Skin epidermis (tissue), 12 donors: Measurements from ENCODE around the gene SENP5.
"Not testable (repeated sequence)": the region's sequence is repeated elsewhere in the genome, so short reads cannot be mapped to it uniquely, and the experiment has no call there.

Experiments
- H3K27ac ChIP-seq, 21 experiments: fragments of 200-600 bp; sonication (generic) in 11 of 21; one replicate each; pipeline ENCODE4 v1.5.0; 2020; ENCODE audit warnings: mild to moderate bottlenecking in 3 of 21, inconsistent platforms in 2 of 21, moderate library complexity in 2 of 21
- H3K4me3 ChIP-seq, 7 experiments: fragments of 200-600 bp; sonication (generic) in 2 of 7; one replicate each; pipeline ENCODE4 v1.5.0; 2020; ENCODE audit warnings: inconsistent platforms in 2 of 7, mild to moderate bottlenecking in 2 of 7, moderate library complexity in 1 of 7

Gene SENP5, protein sequence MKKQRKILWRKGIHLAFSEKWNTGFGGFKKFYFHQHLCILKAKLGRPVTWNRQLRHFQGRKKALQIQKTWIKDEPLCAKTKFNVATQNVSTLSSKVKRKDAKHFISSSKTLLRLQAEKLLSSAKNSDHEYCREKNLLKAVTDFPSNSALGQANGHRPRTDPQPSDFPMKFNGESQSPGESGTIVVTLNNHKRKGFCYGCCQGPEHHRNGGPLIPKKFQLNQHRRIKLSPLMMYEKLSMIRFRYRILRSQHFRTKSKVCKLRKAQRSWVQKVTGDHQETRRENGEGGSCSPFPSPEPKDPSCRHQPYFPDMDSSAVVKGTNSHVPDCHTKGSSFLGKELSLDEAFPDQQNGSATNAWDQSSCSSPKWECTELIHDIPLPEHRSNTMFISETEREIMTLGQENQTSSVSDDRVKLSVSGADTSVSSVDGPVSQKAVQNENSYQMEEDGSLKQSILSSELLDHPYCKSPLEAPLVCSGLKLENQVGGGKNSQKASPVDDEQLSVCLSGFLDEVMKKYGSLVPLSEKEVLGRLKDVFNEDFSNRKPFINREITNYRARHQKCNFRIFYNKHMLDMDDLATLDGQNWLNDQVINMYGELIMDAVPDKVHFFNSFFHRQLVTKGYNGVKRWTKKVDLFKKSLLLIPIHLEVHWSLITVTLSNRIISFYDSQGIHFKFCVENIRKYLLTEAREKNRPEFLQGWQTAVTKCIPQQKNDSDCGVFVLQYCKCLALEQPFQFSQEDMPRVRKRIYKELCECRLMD

DNA sequence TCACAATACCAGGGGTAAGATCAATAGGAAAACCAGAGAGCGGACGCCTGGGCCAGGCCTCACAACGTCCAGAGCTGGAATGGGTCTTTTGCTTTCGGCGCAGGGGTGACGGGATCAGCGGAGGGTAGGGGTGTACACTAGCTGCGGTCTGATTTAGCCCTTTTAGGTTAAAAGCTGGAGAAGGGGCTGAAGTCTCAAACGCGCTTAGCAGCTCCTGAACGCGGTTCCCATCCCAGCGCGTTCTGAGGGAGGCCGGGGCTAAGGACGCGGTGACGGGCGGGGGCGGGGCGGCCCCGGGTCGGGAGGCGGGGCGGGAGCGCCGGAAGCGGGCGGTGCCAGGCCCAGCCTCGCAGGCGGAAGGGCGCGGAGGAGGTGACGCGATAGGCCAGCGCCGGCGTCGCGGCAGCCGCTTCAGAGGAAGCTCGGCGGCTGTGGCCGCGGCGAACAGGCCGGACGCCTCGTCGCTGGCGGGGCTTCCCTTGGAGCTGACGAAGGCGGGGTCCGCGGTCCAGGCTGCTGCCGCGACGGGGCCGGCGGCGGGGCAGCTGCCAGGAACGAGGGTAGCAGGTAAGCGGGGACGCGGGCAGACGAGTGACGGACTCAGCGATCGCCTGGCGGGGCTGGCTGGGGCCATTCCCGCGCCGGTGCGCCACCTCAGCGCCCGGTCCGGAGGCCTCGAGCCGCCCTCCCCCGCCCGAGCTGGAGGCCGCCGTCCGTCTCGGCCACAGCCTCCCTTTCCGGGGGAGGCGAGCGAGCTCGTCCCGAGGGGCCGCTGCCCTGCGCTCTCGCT, at the start of gene SENP5:
Gene SENP5, plus strand, starts transcription at position 414 of the 790 bp plus-strand sequence. CDS start 17,262 bp downstream, outside the sequence.
- peak within 1 kb of the TSS; percentile 67 to 99 (median 92) for H3K4me3 ChIP-seq
- peak within 1 kb of the TSS; percentile 69 to 99 (median 94) for H3K27ac ChIP-seq

DNA sequence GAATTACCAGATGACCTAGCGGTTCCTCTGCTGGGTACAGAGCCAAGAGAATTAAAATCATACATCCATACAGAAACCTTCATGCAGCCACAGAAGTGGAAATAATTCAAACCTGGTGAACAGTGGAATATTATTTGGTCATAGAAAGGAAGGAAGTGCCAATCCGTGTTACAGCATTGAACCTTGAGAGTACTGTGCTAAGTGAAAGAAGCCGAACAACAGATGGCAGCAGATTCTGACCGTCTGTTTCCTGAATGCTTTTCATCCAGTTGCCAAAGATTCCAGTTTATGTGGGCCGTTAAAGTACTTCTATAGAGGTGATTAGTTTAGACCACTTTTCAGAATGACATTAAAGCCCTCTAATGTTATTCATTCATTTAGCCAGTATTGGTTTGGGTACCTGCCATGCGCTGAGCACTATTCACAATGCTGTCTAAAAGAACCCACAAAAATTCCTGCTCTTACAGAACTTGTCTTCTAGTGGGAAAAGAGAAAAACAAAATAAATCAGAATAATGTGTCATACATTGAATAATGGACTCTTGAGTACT, 45.8 kb upstream of the SENP5 start:
- H3K27ac ChIP-seq: no peak overlapping the region
- no peak overlapping the region for H3K4me3 ChIP-seq

- not testable (repeated sequence) for H3K27ac ChIP-seq, H3K4me3 ChIP-seq
Observed at GRCh38 chr3:196829651-196830050, 38.1 kb upstream of the SENP5 start.

DNA sequence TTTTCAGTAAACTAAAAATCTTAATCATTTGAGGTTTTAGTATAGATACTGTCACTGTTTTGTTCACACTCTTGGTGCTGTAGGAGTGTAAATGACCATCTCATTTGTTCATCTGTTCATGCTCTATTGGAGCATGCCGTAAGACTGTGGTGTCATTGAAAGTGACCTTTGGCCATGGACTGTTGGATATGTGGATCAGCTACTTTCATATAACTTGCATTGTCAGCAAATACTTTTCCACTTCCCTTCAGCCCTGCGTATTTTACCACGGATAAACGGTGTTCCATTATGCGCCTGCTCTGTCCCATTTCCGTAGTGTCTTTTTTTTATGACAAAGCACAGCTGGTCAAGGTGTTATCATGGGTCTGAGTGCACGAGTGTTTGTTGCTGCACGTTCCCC, 32.6 kb upstream of the SENP5 start:
- Histone ChIP-seq H3K27ac (no peak overlapping the region), H3K4me3 (no peak overlapping the region)

- not testable (repeated sequence) for H3K4me3 ChIP-seq, H3K27ac ChIP-seq
Observed at GRCh38 chr3:196836626-196837025, 31.1 kb upstream of the SENP5 start.

- Histone ChIP-seq H3K4me3 (no peak overlapping the region), H3K27ac (no peak overlapping the region)
Observed at GRCh38 chr3:196837819-196838420, 29.8 kb upstream of the SENP5 start.

DNA sequence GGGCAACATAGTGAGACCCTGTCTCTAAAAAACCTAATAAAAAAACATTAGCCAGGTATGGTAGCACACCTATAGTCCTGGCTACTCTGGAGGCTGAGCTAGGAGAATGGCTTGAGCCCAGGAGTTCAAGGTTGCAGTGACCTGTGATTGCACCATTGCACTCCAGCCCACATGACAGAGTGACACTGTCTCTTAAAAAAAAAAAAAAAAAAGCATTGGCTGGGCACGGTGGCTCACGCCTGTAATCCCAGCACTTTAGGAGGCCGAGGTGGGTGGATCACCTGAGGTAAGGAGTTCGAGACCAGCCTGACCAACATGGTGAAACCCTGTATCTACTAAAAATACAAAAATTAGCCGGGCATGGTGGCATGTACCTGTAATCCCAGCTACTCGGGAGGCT, 28.4 kb upstream of the SENP5 start:
- H3K27ac ChIP-seq, H3K4me3 ChIP-seq: not testable (repeated sequence)

DNA sequence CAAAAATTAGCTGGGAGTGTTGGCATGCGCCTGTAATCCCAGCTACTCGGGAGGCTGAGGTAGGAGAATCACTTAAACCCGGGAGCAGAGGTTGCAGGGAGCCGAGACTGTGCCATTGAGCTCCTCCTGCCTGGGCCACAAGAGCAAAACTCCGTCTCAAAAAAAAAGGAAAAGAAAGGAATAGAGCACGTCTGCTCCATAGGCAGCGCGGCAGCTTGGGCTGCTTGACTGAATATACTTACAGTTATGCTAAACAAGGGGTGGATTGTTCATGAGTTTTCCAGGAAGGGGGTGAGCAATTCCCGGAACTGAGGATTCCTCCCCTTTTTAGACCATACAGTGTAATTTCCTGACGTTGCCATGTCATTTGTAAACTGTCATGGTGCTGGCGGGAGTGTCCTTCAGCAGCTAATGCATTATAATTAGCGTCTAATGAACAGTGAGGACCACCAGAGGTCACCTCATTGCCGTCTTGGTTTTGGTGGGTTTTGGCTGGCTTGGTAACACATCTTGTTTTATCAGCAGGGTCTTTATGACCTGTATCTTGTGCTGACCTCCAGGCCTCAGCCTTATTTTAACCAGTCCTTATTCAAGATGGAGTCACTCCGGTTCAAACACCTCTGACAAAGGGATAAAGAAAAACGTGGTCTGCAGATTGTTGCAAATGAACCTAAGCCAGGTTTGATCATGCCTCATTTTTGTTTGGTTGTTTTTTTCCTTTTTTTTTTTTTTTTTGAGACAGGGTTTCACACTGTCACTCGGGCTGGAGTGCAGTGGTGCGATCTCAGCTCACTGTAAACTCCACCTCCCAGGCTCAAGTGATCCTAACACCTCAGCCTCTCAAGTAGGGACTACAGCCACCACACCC, 24.9 kb upstream of the SENP5 start:
- Histone ChIP-seq H3K27ac (peak overlapping the region in 1 of 21 experiments; percentile 52), H3K4me3 (no peak overlapping the region)

DNA sequence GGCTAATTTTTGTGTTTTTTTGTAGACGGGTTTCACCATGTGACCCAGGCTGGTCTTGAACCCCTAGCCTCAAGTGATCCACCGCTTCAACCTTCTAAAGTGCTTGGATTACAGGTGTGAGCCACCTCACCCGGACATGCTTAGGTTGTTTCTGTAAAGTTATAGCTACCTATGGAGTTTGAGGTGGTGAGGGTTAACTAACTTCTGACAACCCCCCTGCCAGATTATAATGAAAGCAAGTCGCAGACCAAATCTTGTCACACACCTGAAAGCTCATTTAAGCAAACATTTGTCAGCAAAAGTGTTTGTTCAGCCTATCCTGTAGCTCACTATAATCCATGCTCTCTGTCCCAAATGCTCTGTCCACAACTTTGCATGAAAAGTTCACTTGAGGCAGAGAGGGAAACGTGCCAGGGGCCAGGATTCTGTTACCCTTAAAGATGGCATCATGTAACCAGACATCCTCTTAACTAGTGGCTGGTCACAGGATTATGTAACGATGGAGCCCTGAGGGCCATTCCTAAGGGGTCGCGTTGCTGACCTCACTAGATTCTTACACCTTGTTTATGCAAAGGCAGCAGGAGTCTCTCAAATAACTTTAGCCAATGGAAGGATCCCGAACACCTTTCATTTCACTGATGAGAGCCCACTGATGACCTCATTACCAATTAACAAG, 24.1 kb upstream of the SENP5 start:
- Histone ChIP-seq H3K27ac (no peak overlapping the region), H3K4me3 (no peak overlapping the region)

- not testable (repeated sequence) for H3K27ac ChIP-seq, H3K4me3 ChIP-seq
Observed at GRCh38 chr3:196844235-196845219, 23.2 kb upstream of the SENP5 start.

- not testable (repeated sequence) for H3K4me3 ChIP-seq, H3K27ac ChIP-seq
Observed at GRCh38 chr3:196848375-196848774, 19.3 kb upstream of the SENP5 start.

GRCh38 chr3:196849180-196849741, 18.5 kb upstream of the SENP5 start:
- H3K4me3 ChIP-seq: no peak overlapping the region
- H3K27ac ChIP-seq: no peak overlapping the region

DNA sequence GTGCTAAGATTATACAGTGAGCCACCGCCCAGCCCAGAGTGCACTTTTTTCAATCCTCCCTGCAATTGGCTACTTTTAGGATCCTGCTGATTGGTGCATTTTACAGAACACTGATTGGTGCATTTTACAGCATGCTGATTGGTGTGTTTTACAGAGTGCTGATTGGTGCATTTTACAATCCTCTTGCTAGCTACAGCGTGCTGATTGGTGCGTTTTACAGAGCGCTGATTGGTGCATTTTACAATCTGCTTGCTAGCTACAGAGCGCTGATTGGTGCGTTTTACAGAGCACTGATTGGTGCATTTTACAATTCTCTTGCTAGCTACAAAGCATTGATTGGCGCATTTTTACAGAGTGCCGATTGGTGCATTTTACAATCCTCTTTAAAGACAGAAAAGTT, 4.7 kb upstream of the SENP5 start:
- not testable (repeated sequence) for H3K4me3 ChIP-seq, H3K27ac ChIP-seq

DNA sequence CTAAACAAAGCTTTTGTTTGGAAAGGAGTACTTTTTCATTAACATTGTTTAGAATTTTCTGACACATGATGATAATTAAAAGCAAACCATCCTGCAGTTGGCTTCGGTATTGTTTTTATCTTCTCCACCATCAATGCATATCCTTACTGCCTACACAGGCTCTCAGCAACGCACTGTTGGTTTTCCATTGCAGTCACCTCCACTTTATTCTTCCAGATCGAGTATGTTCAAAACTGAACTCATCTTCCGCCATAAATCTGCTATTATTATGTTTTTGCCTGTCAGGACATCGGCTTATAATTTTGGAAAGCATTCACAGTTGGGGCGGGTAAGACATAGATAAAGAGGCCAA, 589 bp upstream of the SENP5 start:
- Histone ChIP-seq H3K4me3 (peak overlapping the region; percentile 67 to 99 (median 92)), H3K27ac (peak overlapping the region in 20 of 21 experiments; percentile 69 to 99 (median 94))

DNA sequence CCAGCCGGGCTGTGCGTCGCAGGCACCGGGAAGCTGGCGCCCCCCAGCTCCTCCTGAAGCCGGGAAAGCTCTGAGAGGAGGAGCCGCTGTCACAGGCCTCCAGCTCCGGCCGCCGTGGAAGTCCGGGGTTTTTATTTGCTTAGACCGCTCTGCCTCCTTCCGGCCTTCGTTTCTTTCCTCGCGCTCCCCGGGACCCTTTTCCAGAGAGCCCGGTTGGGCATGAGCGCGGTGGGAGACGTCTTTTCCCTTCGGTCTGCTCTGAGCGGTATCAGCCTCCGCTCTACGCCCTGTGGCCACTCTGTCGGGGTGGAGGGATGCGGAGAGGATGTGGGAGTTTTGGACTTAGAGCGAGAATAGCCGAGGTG, 559 bp downstream of the SENP5 start:
- peak overlapping the region; percentile 69 to 99 (median 94) for H3K27ac ChIP-seq
- peak overlapping the region; percentile 67 to 99 (median 92) for H3K4me3 ChIP-seq

DNA sequence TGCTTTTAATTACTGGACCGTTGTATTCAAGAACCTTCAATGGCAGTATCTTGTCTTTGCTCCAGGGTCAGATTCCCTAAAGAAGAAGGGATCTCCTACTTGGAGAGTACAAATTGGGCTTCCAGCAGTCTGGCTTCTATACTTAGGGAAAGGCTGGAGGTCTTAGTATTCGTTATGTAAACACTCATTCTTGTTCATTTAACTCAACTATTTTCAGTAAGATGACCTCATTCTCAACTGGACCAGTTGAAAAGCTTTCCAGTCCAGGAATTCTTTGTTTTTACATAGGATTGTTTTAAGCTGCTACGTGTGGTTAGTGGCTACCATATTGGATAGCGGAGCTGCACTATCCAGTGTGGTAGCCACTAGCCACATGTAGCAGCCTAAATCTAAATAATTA, 4.6 kb downstream of the SENP5 start:
- Histone ChIP-seq H3K4me3 (no peak overlapping the region), H3K27ac (no peak overlapping the region)
